Cardiac ventricle fibroblast (primary cell): ENCODE results near the gene MAD2L1BP. TPM values are rescaled to one million over a fixed set of nuclear protein-coding genes. Genes with fewer than 3 reads are reported as not detected.

ENCODE experiments used
- total RNA-seq: library from RNA; depleted of rRNA; stranded (reverse); fragments of >200 nt; gene quantifications from 2 replicates; pipeline ENCODE4 v1.2.3, GENCODE V29; 2015

The MAD2L1BP gene, protein sequence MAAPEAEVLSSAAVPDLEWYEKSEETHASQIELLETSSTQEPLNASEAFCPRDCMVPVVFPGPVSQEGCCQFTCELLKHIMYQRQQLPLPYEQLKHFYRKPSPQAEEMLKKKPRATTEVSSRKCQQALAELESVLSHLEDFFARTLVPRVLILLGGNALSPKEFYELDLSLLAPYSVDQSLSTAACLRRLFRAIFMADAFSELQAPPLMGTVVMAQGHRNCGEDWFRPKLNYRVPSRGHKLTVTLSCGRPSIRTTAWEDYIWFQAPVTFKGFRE
- total RNA-seq: 15.7 and 17.4 TPM in 2 replicates

DNA sequence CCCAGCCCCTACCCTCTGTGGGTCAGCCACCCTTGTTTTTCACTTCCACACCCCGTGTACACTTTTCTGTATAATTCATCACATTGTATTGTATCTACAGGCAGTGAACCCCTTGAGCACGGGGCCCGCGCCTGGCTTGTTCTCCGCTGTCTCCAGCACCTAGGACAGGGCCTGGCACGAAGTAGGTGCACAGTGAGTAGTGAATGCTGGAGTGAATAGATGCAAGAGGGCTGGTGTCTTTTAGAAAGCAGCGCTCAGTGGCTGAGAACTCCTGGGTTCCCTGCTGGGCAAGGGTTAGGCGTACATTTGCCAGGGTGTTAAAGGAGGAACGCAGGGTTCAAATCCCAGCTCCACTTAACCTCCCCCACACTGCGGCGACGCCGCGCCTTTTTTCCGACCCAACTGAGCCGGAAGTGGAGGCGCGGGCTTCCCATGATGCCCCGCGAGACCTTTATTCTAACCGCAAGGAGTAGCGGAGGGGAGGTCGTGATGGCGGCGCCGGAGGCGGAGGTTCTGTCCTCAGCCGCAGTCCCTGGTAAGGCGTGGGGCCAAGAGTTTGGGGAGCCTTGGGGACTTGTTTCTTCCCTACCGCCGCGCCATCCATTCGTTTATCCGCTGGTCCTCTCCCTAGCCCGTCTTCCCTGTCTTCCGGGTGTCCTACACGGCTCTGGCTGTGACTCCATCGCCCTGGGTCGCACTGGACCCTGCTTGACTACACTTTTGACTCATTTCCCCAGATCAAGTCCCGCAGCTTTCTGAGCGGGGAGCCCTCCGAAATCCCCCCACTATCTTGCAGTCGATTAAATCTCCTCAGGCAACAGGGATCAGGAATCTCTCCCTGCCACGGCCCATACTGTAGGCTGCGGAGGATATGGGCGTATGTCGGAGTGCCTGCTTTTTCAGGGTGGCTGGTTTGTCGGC is at the start of gene MAD2L1BP:
TSS of gene MAD2L1BP (plus strand) at position 454 of the 921 bp plus-strand sequence. CDS start at position 490, 36 bp downstream.

DNA sequence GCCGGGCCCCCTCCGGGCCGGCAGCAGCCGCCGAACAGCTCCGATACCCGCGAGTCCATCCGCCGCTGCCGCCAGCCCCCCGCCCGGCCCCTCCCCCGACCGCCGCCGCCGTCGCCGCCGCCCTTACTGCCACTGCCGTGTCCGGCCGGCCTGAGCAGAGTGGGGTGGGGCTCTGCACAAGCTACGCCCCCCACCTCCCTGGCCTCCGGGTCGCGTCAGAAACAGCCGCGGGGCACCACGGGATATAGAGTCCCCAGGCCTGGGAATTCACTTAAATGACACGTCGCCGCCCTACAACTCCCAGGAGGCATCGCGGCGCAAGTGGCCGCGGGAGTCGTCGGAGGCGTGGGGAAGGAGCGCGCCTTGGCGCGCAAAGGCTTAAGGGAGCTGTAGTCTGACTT is 6.5 kb upstream of the MAD2L1BP start, which contains the start of gene GTPBP2:
TSS of gene GTPBP2 (minus strand) at position 161 of the 401 bp plus-strand sequence. CDS start at position 59, 102 bp downstream.

DNA sequence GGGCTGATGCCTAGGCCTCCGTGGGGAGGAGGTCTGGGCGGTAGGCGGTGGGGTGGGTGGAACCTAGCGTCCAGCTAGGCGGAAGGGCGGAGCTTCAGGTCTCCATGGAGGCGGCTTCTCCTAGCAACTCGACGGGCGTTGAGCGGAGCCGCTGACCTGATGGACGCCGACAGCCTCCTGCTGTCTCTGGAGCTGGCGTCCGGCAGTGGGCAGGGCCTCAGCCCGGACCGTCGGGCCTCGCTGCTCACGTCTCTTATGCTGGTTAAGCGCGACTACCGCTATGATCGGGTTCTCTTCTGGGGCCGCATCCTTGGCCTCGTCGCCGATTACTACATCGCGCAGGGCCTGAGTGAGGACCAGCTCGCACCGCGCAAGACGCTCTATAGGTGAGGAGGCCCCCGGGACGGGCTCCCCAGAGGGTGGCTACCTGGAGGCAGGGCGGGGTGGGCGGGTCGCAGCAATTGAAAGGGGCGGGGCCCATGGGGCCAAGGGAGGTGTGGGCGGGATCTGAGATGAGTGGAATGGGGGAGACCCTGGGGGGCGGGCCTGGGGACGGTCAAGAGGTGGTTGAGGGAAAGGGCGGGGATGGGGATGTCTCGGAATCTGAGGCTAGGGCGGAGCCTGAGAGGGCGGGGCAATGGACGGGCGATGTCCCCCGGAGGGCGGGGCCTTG is 9.4 kb downstream of the MAD2L1BP start, which contains the start of gene RSPH9:
TSS of gene RSPH9 (plus strand) at position 97 of the 673 bp plus-strand sequence. CDS start at position 160, 63 bp downstream.

DNA sequence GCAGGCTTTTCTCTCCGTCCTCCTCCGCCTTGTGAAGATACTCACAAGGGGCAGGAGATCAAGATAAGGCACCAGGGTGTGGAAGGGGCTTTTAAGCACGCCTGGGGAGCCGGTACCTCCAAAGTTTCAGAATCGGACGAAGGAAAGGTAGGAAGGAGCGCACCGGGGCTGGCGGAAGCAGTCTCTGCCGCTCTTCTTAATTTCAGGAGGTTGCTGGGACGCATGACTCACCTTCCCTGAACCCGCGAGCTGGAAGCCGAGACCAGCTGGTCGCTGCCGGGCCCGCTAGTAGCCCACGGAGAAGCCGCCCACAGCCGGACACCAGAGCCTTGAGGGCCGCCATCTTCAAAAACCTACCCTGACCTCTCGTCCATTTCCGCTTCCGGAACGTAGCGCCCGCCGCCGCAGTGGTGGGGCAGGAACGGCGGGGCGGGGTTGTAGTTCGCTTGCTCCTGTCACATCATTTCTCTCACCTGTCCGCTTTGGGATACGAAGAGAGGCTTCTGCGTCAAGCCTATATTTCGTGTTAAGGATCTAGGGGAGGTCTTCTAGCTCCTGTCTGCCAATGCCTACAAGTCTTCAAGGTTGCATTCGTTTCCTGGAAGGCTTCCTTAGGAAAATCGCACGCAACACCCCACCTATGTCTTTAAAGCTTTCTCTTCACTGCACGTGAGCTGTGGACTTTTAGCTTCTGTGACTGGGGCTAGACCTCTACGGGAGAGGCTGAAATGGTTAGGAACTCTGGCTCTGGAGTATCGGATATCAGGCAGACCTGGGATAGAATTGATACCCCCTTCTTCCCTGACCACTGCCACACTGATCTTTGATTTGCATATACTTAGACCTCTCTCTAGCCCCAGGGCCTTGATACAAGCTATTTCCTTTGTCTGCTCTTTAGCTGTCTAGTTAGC is 52.1 kb downstream of the MAD2L1BP start, which contains the start of gene MRPS18A:
TSS of gene MRPS18A (minus strand) at position 355 of the 911 bp plus-strand sequence. CDS start at position 343, 12 bp downstream.

Other genes starting within 250 kb of the MAD2L1BP start
- gene ABCC10, start 208.3 kb upstream of the MAD2L1BP start, total RNA-seq: 7.9 and 10.6 TPM in 2 replicates
- gene DLK2, start 180.3 kb upstream of the MAD2L1BP start, total RNA-seq: not detected in 2 replicates
- 13.9 and 15.1 TPM in 2 replicates for gene TJAP1, start 158.3 kb upstream of the MAD2L1BP start, total RNA-seq
- gene LRRC73, start 125.5 kb upstream of the MAD2L1BP start, total RNA-seq: 0.15 and 0.44 TPM in 2 replicates
- gene YIPF3, start 118.9 kb upstream of the MAD2L1BP start, total RNA-seq: 110 and 136 TPM in 2 replicates
- gene POLR1C, start 118.8 kb upstream of the MAD2L1BP start, total RNA-seq: 19.5 and 20.7 TPM in 2 replicates
- gene XPO5, start 59.8 kb upstream of the MAD2L1BP start, total RNA-seq: 13.0 and 19.6 TPM in 2 replicates
- 16.8 and 17.8 TPM in 2 replicates for gene POLH, start 59.7 kb upstream of the MAD2L1BP start, total RNA-seq
- gene GTPBP2, start 6.6 kb upstream of the MAD2L1BP start, total RNA-seq: 16.6 and 18.0 TPM in 2 replicates
- 0.19 TPM in 1 of 2 replicates, not detected in the other for gene RSPH9, start 9.2 kb downstream of the MAD2L1BP start, total RNA-seq
- gene MRPS18A, start 52.0 kb downstream of the MAD2L1BP start, total RNA-seq: 32.9 and 36.0 TPM in 2 replicates
- 56.9 and 68.8 TPM in 2 replicates for gene VEGFA, start 134.4 kb downstream of the MAD2L1BP start, total RNA-seq